K562 treated with DMSO at 1 percent for 4 hours (cell line): ENCODE results near the gene ZGRF1. TPM values are rescaled to one million over a fixed set of nuclear protein-coding genes. Genes with fewer than 3 reads are reported as not detected.

Experiments used
- total RNA-seq: library from RNA; unstranded; fragments of 300-600 nt; gene quantifications from 2 replicates; pipeline ENCODE4 v1.2.3, GENCODE V29; 2022; ENCODE audit not compliant: insufficient read depth

Gene ZGRF1
- 8.4 and 9.2 TPM in 2 replicates for total RNA-seq

GRCh38 chr4:112636688-112637551 is at the start of gene ZGRF1, which contains the start of gene LARP7:
Gene ZGRF1 (minus strand): TSS chr4:112636909. CDS start chr4:112633176, 3,733 bp downstream.
Gene LARP7 (plus strand): TSS chr4:112637143. CDS start chr4:112644670, 7,527 bp downstream.

GRCh38 chr4:112516066-112516470 is 120.6 kb downstream of the ZGRF1 start, which contains the start of gene NEUROG2:
Gene NEUROG2 (minus strand): TSS chr4:112516180. CDS start chr4:112515475, 705 bp downstream.

Other genes starting within 250 kb of the ZGRF1 start
- not detected in 2 replicates for gene NEUROG2, start 120.7 kb downstream of the ZGRF1 start, total RNA-seq
- 27.1 and 35.7 TPM in 2 replicates for gene LARP7, start 234 bp upstream of the ZGRF1 start, total RNA-seq